HepG2 (cell line): ENCODE measurements around the gene STK25. TPM values are rescaled to one million over a fixed set of nuclear protein-coding genes. Genes with fewer than 3 reads are reported as not detected.
A peak's percentile ranks its signal among the peaks of the same experiment; 100 is the strongest.

Source experiments
- ATAD3A ChIP-seq: sonication (generic); formaldehyde crosslinking; IDR thresholded peaks from 2 replicates; pipeline ENCODE4 v1.4.0; 2020; ENCODE audit warnings: missing genetic modification reagents
- GATA4 ChIP-seq: sonication (generic); IDR thresholded peaks from 2 replicates; pipeline ENCODE4 v1.6.1; 2016; ENCODE audit warnings: antibody characterized with exemption, low read depth, borderline replicate concordance
- HDAC1 ChIP-seq: sonication (generic); formaldehyde crosslinking; IDR thresholded peaks from 2 replicates; pipeline ENCODE4 v1.5.1; 2020; ENCODE audit warnings: mild to moderate bottlenecking, missing genetic modification reagents
- HMGA1 ChIP-seq: sonication (generic); formaldehyde crosslinking; conservative IDR thresholded peaks from 2 replicates; pipeline ENCODE4 v1.4.0; 2020; ENCODE audit warnings: missing genetic modification reagents
- SETDB1 ChIP-seq: sonication (generic); formaldehyde crosslinking; IDR thresholded peaks from 2 replicates; pipeline ENCODE4 v1.5.1; 2020; ENCODE audit warnings: missing genetic modification reagents, mild to moderate bottlenecking, borderline replicate concordance
- SOX13 ChIP-seq, 3 experiments: fragments of 450-650 bp in 1 of 3; sonication (generic) in 1 of 3; formaldehyde crosslinking in 1 of 3; IDR thresholded peaks in 2 of 3; conservative IDR thresholded peaks in 1 of 3; 2 replicates each; pipeline versions ENCODE4 v1.5.0 to v1.6.1; 2016 to 2020; ENCODE audit warnings: antibody characterized with exemption in 1 of 3, mild to moderate bottlenecking in 1 of 3, missing compliant biosample characterization in 1 of 3, missing genetic modification reagents in 1 of 3, moderate library complexity in 1 of 3
- STAT5B ChIP-seq: sonication (generic); formaldehyde crosslinking; IDR thresholded peaks from 2 replicates; pipeline ENCODE4 v1.4.0; 2020; ENCODE audit warnings: missing genetic modification reagents
- TEAD3 ChIP-seq: optimal IDR thresholded peaks from 2 replicates; pipeline ENCODE3; 2016; ENCODE audit warnings: borderline replicate concordance
- YY1 ChIP-seq: IDR thresholded peaks from 2 replicates; pipeline ENCODE4 v1.6.1; 2011; ENCODE audit warnings: low read length, low read depth, moderate library complexity, mild to moderate bottlenecking; ENCODE audit not compliant: insufficient read depth, insufficient replicate concordance
- ZKSCAN8 ChIP-seq: IDR thresholded peaks from 2 replicates; pipeline ENCODE4 v1.6.1; 2016; ENCODE audit warnings: borderline replicate concordance, missing genetic modification reagents, missing compliant biosample characterization
- ZNF124 ChIP-seq: sonication (generic); formaldehyde crosslinking; IDR thresholded peaks from 2 replicates; pipeline ENCODE4 v1.4.0; 2020; ENCODE audit warnings: missing genetic modification reagents
- ZNF33B ChIP-seq: sonication (generic); formaldehyde crosslinking; IDR thresholded peaks from 2 replicates; pipeline ENCODE4 v1.5.1; 2020; ENCODE audit warnings: mild to moderate bottlenecking, missing genetic modification reagents
- ZNF350 ChIP-seq: sonication (generic); formaldehyde crosslinking; IDR thresholded peaks from 2 replicates; pipeline ENCODE4 v1.4.0; 2020; ENCODE audit warnings: mild to moderate bottlenecking, low read depth, missing genetic modification reagents, borderline replicate concordance
- ZNF556 ChIP-seq: sonication (generic); formaldehyde crosslinking; IDR thresholded peaks from 2 replicates; pipeline ENCODE4 v1.4.0; 2020; ENCODE audit warnings: mild to moderate bottlenecking, missing genetic modification reagents, borderline replicate concordance
- polyA plus RNA-seq, 8 experiments: library from polyadenylated mRNA; depleted of rRNA in 3 of 8; stranded (reverse) in 7 of 8; unstranded in 1 of 8; fragments of >200 nt; fragmentation: Illumina TruSeq in 4 of 8; extraction: Trizol in 4 of 8; gene quantifications; 2 replicates each; pipeline versions ENCODE4 v1.2.1 to v1.2.3, GENCODE V29; 2011 to 2016; ENCODE audit warnings: low read depth in 4 of 8, missing spikeins in 1 of 8, mixed read lengths in 1 of 8; ENCODE audit not compliant: insufficient read depth in 1 of 8
- total RNA-seq, 5 experiments: library from RNA; depleted of rRNA; stranded (reverse); fragments of >200 nt; fragmentation: Illumina TruSeq; extraction: Trizol; gene quantifications; 2 replicates each; pipeline ENCODE4 v1.2.3, GENCODE V29; 2016; ENCODE audit warnings: low read depth in 1 of 5
- TF ChIP-seq, protein P1 (sequence below): sonication (generic); formaldehyde crosslinking; IDR thresholded peaks from 2 replicates; pipeline ENCODE4 v1.8.0; 2022; ENCODE audit warnings: missing genetic modification reagents, mild to moderate bottlenecking, borderline replicate concordance
- TF ChIP-seq, protein P2 (sequence below): sonication (generic); formaldehyde crosslinking; IDR thresholded peaks from 2 replicates; pipeline ENCODE4 v1.5.1; 2020; ENCODE audit warnings: missing genetic modification reagents, mild to moderate bottlenecking, borderline replicate concordance
- TF ChIP-seq, protein P3 (sequence below): IDR thresholded peaks from 2 replicates; pipeline ENCODE4 v1.6.1; 2016; ENCODE audit warnings: mild to moderate bottlenecking, missing biosample characterization, missing genetic modification reagents
- TF ChIP-seq, protein P4 (sequence below): sonication (generic); formaldehyde crosslinking; IDR thresholded peaks from 2 replicates; pipeline ENCODE4 v1.5.1; 2020; ENCODE audit warnings: missing genetic modification reagents, mild to moderate bottlenecking, borderline replicate concordance
- TF ChIP-seq, protein P5 (sequence below): sonication (generic); formaldehyde crosslinking; IDR thresholded peaks from 2 replicates; pipeline ENCODE4 v1.5.1; 2020; ENCODE audit warnings: missing genetic modification reagents, mild to moderate bottlenecking, borderline replicate concordance

STK25 gene
- total and polyA plus RNA-seq, 2 of the 13 experiments (the other 11 are each of a cell fraction or from before 2014, with no cell fraction given): 177 to 481 TPM

DNA sequence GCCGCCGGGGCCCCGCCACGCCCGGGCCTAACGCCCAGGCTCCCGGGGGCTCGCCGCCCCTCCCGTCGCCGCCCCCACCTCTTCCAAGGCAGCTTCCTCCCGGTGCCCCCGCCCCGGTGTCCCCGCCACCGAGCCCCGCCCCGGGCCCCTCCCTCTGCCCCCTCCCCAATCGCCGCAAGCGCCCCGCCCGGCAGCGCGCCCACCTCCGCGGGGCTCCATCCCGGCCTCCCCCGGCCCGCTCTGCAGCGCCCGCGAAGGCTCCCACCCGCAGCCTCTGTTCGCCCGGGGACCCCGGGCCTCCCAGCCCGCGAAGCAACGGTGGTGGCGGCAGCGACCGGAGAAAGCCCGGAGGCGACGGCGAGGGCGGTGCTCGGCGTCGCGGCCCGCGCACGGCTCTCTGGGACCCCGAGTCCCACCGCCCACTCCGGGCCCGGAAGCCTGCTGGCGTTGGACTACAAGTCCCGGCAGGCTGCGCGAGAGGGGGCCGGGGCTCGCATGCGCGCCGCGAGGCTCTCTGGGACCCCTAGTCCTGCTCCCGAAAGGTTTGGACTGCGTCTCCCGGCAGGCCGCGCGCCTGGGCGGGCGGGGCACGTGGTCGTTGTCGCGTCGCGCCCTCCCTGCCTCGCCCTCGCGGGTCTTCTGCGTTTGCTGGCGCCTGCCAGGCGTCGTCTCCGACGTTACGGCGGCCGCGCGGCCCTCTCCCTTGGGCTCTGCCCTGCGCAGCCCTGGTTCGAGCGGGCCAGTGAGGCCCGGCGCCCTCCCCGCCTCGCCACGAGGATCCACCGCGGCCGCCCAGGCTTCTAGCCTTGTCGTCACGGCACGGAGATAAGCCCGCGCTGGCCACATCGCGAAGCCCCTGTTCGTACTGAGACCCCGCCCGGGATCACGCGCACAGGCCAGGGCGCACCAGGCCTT, at the start of gene STK25 (continued):
- no peak for TF ChIP-seq SETDB1 (CRISPR knock-in tag)
- TF ChIP-seq, protein P1, sequence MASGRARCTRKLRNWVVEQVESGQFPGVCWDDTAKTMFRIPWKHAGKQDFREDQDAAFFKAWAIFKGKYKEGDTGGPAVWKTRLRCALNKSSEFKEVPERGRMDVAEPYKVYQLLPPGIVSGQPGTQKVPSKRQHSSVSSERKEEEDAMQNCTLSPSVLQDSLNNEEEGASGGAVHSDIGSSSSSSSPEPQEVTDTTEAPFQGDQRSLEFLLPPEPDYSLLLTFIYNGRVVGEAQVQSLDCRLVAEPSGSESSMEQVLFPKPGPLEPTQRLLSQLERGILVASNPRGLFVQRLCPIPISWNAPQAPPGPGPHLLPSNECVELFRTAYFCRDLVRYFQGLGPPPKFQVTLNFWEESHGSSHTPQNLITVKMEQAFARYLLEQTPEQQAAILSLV: peak; percentile 99; the same call in 1 of the 2 replicates
- TF ChIP-seq SOX13 (IDR thresholded peaks at IDR 0.05): no peak; the same call in 1 of the 2 replicates
- peak in 1 of 2 experiments; percentile 60; a peak in 1 of 4 replicates for TF ChIP-seq SOX13 (CRISPR knock-in tag; conservative IDR thresholded peaks at IDR 0.05 in 1 of 2, IDR thresholded peaks at IDR 0.05 in 1 of 2)
- peak; percentile 99 for TF ChIP-seq ZNF556 (CRISPR knock-in tag)
- TF ChIP-seq GATA4: no peak
- peak; percentile 75 for TF ChIP-seq HDAC1 (CRISPR knock-in tag)
- TF ChIP-seq, protein P2, sequence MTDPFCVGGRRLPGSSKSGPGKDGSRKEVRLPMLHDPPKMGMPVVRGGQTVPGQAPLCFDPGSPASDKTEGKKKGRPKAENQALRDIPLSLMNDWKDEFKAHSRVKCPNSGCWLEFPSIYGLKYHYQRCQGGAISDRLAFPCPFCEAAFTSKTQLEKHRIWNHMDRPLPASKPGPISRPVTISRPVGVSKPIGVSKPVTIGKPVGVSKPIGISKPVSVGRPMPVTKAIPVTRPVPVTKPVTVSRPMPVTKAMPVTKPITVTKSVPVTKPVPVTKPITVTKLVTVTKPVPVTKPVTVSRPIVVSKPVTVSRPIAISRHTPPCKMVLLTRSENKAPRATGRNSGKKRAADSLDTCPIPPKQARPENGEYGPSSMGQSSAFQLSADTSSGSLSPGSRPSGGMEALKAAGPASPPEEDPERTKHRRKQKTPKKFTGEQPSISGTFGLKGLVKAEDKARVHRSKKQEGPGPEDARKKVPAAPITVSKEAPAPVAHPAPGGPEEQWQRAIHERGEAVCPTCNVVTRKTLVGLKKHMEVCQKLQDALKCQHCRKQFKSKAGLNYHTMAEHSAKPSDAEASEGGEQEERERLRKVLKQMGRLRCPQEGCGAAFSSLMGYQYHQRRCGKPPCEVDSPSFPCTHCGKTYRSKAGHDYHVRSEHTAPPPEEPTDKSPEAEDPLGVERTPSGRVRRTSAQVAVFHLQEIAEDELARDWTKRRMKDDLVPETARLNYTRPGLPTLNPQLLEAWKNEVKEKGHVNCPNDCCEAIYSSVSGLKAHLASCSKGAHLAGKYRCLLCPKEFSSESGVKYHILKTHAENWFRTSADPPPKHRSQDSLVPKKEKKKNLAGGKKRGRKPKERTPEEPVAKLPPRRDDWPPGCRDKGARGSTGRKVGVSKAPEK (CRISPR knock-in tag): no peak
- TF ChIP-seq, protein P3, sequence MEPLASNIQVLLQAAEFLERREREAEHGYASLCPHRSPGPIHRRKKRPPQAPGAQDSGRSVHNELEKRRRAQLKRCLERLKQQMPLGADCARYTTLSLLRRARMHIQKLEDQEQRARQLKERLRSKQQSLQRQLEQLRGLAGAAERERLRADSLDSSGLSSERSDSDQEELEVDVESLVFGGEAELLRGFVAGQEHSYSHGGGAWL (CRISPR knock-in tag): peak; percentile 98
- TF ChIP-seq, protein P4, sequence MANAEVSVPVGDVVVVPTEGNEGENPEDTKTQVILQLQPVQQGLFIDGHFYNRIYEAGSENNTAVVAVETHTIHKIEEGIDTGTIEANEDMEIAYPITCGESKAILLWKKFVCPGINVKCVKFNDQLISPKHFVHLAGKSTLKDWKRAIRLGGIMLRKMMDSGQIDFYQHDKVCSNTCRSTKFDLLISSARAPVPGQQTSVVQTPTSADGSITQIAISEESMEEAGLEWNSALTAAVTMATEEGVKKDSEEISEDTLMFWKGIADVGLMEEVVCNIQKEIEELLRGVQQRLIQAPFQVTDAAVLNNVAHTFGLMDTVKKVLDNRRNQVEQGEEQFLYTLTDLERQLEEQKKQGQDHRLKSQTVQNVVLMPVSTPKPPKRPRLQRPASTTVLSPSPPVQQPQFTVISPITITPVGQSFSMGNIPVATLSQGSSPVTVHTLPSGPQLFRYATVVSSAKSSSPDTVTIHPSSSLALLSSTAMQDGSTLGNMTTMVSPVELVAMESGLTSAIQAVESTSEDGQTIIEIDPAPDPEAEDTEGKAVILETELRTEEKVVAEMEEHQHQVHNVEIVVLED (CRISPR knock-in tag): peak; percentile 99
- TF ChIP-seq ATAD3A: peak; percentile 94
- TF ChIP-seq YY1: peak; percentile 85
- peak; percentile 87 for TF ChIP-seq TEAD3 (CRISPR knock-in tag)
- TF ChIP-seq ZNF33B: peak; percentile 99
- TF ChIP-seq, protein P5, sequence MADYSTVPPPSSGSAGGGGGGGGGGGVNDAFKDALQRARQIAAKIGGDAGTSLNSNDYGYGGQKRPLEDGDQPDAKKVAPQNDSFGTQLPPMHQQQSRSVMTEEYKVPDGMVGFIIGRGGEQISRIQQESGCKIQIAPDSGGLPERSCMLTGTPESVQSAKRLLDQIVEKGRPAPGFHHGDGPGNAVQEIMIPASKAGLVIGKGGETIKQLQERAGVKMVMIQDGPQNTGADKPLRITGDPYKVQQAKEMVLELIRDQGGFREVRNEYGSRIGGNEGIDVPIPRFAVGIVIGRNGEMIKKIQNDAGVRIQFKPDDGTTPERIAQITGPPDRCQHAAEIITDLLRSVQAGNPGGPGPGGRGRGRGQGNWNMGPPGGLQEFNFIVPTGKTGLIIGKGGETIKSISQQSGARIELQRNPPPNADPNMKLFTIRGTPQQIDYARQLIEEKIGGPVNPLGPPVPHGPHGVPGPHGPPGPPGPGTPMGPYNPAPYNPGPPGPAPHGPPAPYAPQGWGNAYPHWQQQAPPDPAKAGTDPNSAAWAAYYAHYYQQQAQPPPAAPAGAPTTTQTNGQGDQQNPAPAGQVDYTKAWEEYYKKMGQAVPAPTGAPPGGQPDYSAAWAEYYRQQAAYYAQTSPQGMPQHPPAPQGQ (CRISPR knock-in tag): peak; percentile 36; the same call in 1 of the 2 replicates
- no peak for TF ChIP-seq HMGA1
- TF ChIP-seq ZNF124 (CRISPR knock-in tag): peak; percentile 99
- peak; percentile 92; the same call in 1 of the 2 replicates for TF ChIP-seq ZKSCAN8 (CRISPR knock-in tag)
- TF ChIP-seq ZNF350 (CRISPR knock-in tag): peak; percentile 67; the same call in 1 of the 2 replicates
- peak; percentile 95 for TF ChIP-seq STAT5B (CRISPR knock-in tag)
